K562 (cell line): ENCODE results near the gene NMNAT3. TPM values are rescaled to one million over a fixed set of nuclear protein-coding genes. Genes with fewer than 3 reads are reported as not detected.
A peak's percentile ranks its signal among the peaks of the same experiment; 100 is the strongest.

Source experiments
- ATAC-seq: fragments of 200-7000 bp; cut with Tn5 transposase; 3 replicates; pipeline ENCODE4 v1.9.1; 2020; ENCODE audit warnings: moderate library complexity
- BruUV-seq: library from RNA; stranded (reverse); fragments of 400-500 nt; replicated peaks from 2 replicates; lab custom pipeline; 2021; lab: Mats Ljungman, UMichigan
- CTCF ChIA-PET: fragments of 300-600 bp; formaldehyde crosslinking; extraction: SDS; loops from one replicate; lab custom pipeline; 2021; ENCODE audit warnings: low intra/inter-chr PET ratio; lab: Yijun Ruan, JAX
- POLR2A ChIA-PET: fragments of 300-600, 350-650 bp; sonication (Branson Sonifier 250); formaldehyde crosslinking; extraction: SDS; loops from one replicate; lab custom pipeline; 2021; ENCODE audit warnings: antibody characterized with exemption, inconsistent platforms; lab: Yijun Ruan, JAX
- DNase-seq, 4 experiments: peaks; one replicate each; pipeline versions ENCODE4 v3.0.0 to v3.0.0-alpha.2; 2011 to 2018; ENCODE audit warnings: low spot score in 3 of 4, mixed read lengths in 3 of 4; ENCODE audit errors: extremely low read depth in 1 of 4
- FAIRE-seq: peaks from 2 replicates; lab custom pipeline; 2011; peaks lifted over from hg19 to GRCh38; lab: Jason Lieb, UNC
- H2AFZ ChIP-seq: 2 replicates; pipeline ENCODE4 v1.6.0; 2011; ENCODE audit warnings: low read depth, low read length, control low read depth, inconsistent platforms
- H3K27ac ChIP-seq: fragments of 200-600 bp; 3 replicates; pipeline ENCODE4 v1.8.0; 2011; ENCODE audit warnings: low read depth, mild to moderate bottlenecking, control low read depth, inconsistent platforms, low read length, moderate library complexity, mixed read lengths; ENCODE audit errors: extremely low read depth
- H3K27me3 ChIP-seq, 2 experiments: fragments of 300-600 bp in 1 of 2; 2 replicates in 1 of 2; 3 replicates in 1 of 2; pipeline versions ENCODE4 v1.6.0 to v1.8.0; 2011; ENCODE audit warnings: inconsistent platforms in 2 of 2, low read length in 2 of 2, mild to moderate bottlenecking in 1 of 2, mixed read lengths in 1 of 2, moderate library complexity in 1 of 2; ENCODE audit not compliant: control insufficient read depth in 2 of 2, insufficient read depth in 2 of 2
- H3K36me3 ChIP-seq: fragments of 300-600 bp; 3 replicates; pipeline ENCODE4 v1.8.0; 2011; ENCODE audit warnings: mild to moderate bottlenecking, low read length, inconsistent platforms; ENCODE audit not compliant: control insufficient read depth, insufficient read depth
- H3K4me1 ChIP-seq, 2 experiments: fragments of 200-600 bp in 1 of 2; replicated peaks in 1 of 2; 2 replicates in 1 of 2; 3 replicates in 1 of 2; pipeline versions ENCODE4 v1.5.1 to v1.8.0; 2011; ENCODE audit warnings: inconsistent platforms in 2 of 2, low read length in 2 of 2, mild to moderate bottlenecking in 1 of 2, mixed read lengths in 1 of 2, moderate library complexity in 1 of 2; ENCODE audit not compliant: control insufficient read depth in 2 of 2, insufficient read depth in 2 of 2
- H3K4me2 ChIP-seq: 2 replicates; pipeline ENCODE4 v1.6.1; 2011; ENCODE audit warnings: low read length, control low read depth, inconsistent platforms, mixed read lengths; ENCODE audit not compliant: insufficient read depth
- H3K4me3 ChIP-seq: fragments of 200-600 bp; sonication (generic), shearing (Covaris generic); 2 replicates; pipeline ENCODE4 v1.5.1; 2016; ENCODE audit warnings: control low read depth, inconsistent platforms
- H3K79me2 ChIP-seq: fragments of 200-600 bp; 3 replicates; pipeline ENCODE4 v1.8.0; 2011; ENCODE audit warnings: low read length, inconsistent platforms; ENCODE audit not compliant: control insufficient read depth, insufficient read depth
- H3K9ac ChIP-seq, 2 experiments: 2 replicates each; pipeline versions ENCODE4 v1.6.0 to v1.6.1; 2011; ENCODE audit warnings: low read depth in 2 of 2, low read length in 2 of 2, control low read depth in 1 of 2, inconsistent platforms in 1 of 2, mild to moderate bottlenecking in 1 of 2, mixed read lengths in 1 of 2; ENCODE audit not compliant: insufficient read depth in 1 of 2
- H3K9me1 ChIP-seq: one replicate; pipeline ENCODE4 v1.6.0; 2011; ENCODE audit warnings: inconsistent platforms, mild to moderate bottlenecking, low read length, moderate library complexity; ENCODE audit not compliant: control insufficient read depth, insufficient read depth
- H3K9me3 ChIP-seq: replicated peaks from 2 replicates; pipeline ENCODE4 v1.5.1; 2011; ENCODE audit warnings: low read depth, low read length, inconsistent platforms; ENCODE audit not compliant: control insufficient read depth, insufficient read depth
- H4K20me1 ChIP-seq: replicated peaks from 2 replicates; pipeline ENCODE4 v1.6.1; 2011; ENCODE audit warnings: low read length, inconsistent platforms, mixed read lengths; ENCODE audit not compliant: control insufficient read depth, insufficient read depth
- MTA2 ChIP-seq: fragments of 450-650 bp; IDR thresholded peaks from 2 replicates; pipeline ENCODE4 v1.6.1; 2016; ENCODE audit warnings: low read depth
- NFIC ChIP-seq: fragments of 450-650 bp; IDR thresholded peaks from 2 replicates; pipeline ENCODE4 v1.6.1; 2017; ENCODE audit warnings: mild to moderate bottlenecking, inconsistent platforms
- SETDB1 ChIP-seq: IDR thresholded peaks from one replicate; pipeline ENCODE4 v1.6.1; 2012; ENCODE audit warnings: low read length, control low read depth, inconsistent platforms
- WGBS: fragments of 100-300 bp; shearing (Covaris generic); methylation state at CpG from one replicate; pipeline ENCODE4 v1.1.6; 2016; ENCODE audit warnings: low coverage, mixed read lengths; ENCODE audit not compliant: insufficient coverage; ENCODE audit errors: missing lambda C conversion rate; 5-methylcytosine and 5-hydroxymethylcytosine counted together
- in situ Hi-C: fragments of 300-500 bp; cut with MboI; formaldehyde crosslinking; loops from 4 replicates; pipeline ENCODE4 v1.15.0; 2018; ENCODE audit warnings: inconsistent platforms, mixed read lengths
- intact Hi-C: fragments of 100-400 bp; cut with micrococcal nuclease; formaldehyde crosslinking; loops from 2 replicates; pipeline ENCODE4 v1.14.2; 2022
- polyA plus RNA-seq, 8 experiments: library from polyadenylated mRNA; depleted of rRNA in 4 of 8; stranded (reverse) in 5 of 8; unstranded in 3 of 8; fragments of >200 nt; fragmentation: Nextera tagmentation in 2 of 8; fragmentation: Illumina TruSeq in 1 of 8; extraction: Ambion mirVana in 2 of 8; extraction: Trizol in 1 of 8; gene quantifications; 2 replicates each; pipeline versions ENCODE4 v1.2.1 to v1.2.3, GENCODE V29; 2011 to 2014; ENCODE audit warnings: inconsistent platforms in 1 of 8, missing spikeins in 1 of 8
- total RNA-seq, 7 experiments: library from RNA; depleted of rRNA in 6 of 7; stranded (reverse); fragments of >200 nt in 6 of 7; fragmentation: Illumina TruSeq in 2 of 7; extraction: Trizol in 2 of 7; gene quantifications; 2 replicates each; pipeline versions ENCODE4 v1.2.1 to v1.2.3, GENCODE V29; 2011 to 2021; ENCODE audit warnings: low replicate concordance in 1 of 7
- TF ChIP-seq, protein P1 (sequence below): fragments of 450-650 bp; IDR thresholded peaks from 2 replicates; pipeline ENCODE4 v1.6.1; 2016; ENCODE audit warnings: antibody characterized with exemption

The NMNAT3 gene
- total and polyA plus RNA-seq, 9 of the 15 experiments (the other 6 are each of a cell fraction or from before 2014, with no cell fraction given) = 2.3 to 12.5 (median 6.6) TPM

DNA sequence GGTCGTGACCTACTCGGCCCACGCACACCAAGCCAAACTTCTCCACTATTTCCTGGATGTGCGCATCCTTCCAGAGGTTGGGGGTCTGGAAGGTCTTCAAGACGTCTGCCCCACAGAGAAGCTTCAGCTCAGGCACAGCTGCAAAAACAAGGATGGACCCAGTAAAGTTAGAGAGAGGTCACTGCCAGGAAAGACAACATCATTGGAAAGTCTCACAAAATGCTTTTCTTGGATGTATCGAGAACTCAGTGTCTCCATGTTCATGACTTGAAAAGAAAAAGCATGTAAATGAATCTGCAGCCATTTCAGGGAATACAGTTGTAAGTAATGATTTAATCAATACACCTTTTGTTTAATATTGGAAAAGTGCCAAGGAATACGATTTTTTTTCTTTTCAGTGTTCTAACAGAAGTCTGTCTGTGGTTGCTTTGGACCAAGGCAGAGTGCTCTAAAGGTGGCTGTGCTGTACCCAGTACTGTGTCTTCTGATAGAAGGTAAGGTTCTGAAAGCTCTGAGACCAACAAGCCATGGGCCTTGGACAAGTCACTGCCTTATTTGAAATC is 116.4 kb downstream of the NMNAT3 start:
- peaks cover 0 to 9% of the 10 kb centered on the region in 2 experiments; a peak in 3 of 5 replicates for H3K27me3 ChIP-seq
- no peaks in the 10 kb centered on the region for H3K9me3 ChIP-seq
- POLR2A ChIA-PET = interaction anchor here (0.6 kb wide), 1 partner anchor 26 kb away, joined by 3 read pairs; no protein-coding TSS in a partner anchor
- no peaks in the 10 kb centered on the region for H3K79me2 ChIP-seq
- no peak for DNase-seq
- no peak overlapping the region for H3K9ac ChIP-seq
- intact Hi-C loops (no loop called here), in situ Hi-C loops (no loop called here)
- peak; percentile 19; the same call in 1 of the 2 replicates for TF ChIP-seq NFIC
- TF ChIP-seq SETDB1 = no peak
- TF ChIP-seq, protein P1, sequence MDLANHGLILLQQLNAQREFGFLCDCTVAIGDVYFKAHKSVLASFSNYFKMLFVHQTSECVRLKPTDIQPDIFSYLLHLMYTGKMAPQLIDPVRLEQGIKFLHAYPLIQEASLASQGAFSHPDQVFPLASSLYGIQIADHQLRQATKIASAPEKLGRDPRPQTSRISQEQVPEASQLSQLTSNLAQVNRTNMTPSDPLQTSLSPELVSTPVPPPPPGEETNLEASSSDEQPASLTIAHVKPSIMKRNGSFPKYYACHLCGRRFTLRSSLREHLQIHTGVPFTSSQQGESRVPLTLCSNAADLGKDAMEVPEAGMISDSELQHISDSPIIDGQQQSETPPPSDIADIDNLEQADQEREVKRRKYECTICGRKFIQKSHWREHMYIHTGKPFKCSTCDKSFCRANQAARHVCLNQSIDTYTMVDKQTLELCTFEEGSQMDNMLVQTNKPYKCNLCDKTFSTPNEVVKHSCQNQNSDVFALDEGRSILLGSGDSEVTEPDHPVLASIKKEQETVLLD = no peak
- no peak for TF ChIP-seq MTA2
- no peak for FAIRE-seq
- no peak overlapping the region for H3K4me2 ChIP-seq
- H3K36me3 ChIP-seq = no peaks in the 10 kb centered on the region
- no TSS peak for BruUV-seq
- H3K4me3 ChIP-seq = no peak overlapping the region
- H3K27ac ChIP-seq = no peak overlapping the region
- no peak for ATAC-seq
- no peak overlapping the region for H2AFZ ChIP-seq
- WGBS = 7% methylated on average over 7 of the region's 7 CpGs
- H3K4me1 ChIP-seq = no peaks in the 10 kb centered on the region
- H3K9me1 ChIP-seq = no peaks in the 10 kb centered on the region
- no peaks in the 10 kb centered on the region; the same call in 1 of the 2 replicates for H4K20me1 ChIP-seq
- CTCF ChIA-PET = interaction anchor here (0.6 to 1.7 kb wide), 3 partner anchors 41 to 1079 kb away, joined by 3 to 12 read pairs (median 3); no protein-coding TSS in a partner anchor
